IPS-20b (cell line): ENCODE results near the gene LIPN.

Experiments
- H3K27ac ChIP-seq: one replicate; pipeline ENCODE4 v1.5.1; 2013; ENCODE audit warnings: low read length
- H3K27me3 ChIP-seq: 2 replicates; pipeline ENCODE4 v1.6.1; 2013; ENCODE audit warnings: mild to moderate bottlenecking, low read length, inconsistent platforms; ENCODE audit not compliant: insufficient read depth
- H3K36me3 ChIP-seq: 2 replicates; pipeline ENCODE4 v1.6.1; 2013; ENCODE audit warnings: low read depth, mild to moderate bottlenecking, inconsistent platforms, low read length, moderate library complexity; ENCODE audit not compliant: insufficient read depth
- H3K4me1 ChIP-seq: 2 replicates; pipeline ENCODE4 v1.6.1; 2013; ENCODE audit warnings: mild to moderate bottlenecking, control low read depth, inconsistent platforms, low read length, moderate library complexity; ENCODE audit not compliant: insufficient read depth
- H3K4me3 ChIP-seq: 2 replicates; pipeline ENCODE4 v1.5.1; 2013; ENCODE audit warnings: mild to moderate bottlenecking, low read length, inconsistent platforms
- H3K9ac ChIP-seq: 2 replicates; pipeline ENCODE4 v1.6.1; 2013; ENCODE audit warnings: low read depth, mild to moderate bottlenecking, inconsistent platforms, low read length, moderate library complexity
- H3K9me3 ChIP-seq: 2 replicates; pipeline ENCODE4 v1.6.1; 2013; ENCODE audit warnings: mild to moderate bottlenecking, low read depth, low read length, inconsistent platforms; ENCODE audit not compliant: insufficient read depth

The LIPN gene

DNA sequence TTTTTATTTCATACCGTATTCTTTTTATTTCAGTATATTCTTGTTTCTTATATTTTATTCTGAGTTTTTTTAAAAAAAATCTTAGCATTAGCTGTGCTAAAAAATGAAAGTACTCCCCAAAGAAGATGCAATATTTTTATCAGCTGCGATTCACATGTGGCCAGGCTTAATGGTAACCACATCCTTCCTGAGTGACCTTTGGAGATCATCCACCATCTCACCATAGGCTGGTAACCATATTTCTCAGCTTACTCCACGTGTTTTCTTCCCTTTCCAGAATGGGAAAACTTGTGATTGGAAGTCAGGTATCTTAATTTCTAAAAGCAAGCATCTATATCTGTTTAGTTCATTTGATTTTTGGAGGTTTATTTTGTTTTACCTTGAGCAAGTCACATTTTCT, 23.9 kb downstream of the LIPN start:
- no peaks in the 10 kb centered on the region for H3K36me3 ChIP-seq
- no peaks in the 10 kb centered on the region for H3K4me1 ChIP-seq
- H3K9ac ChIP-seq, result no peak overlapping the region
- H3K27ac ChIP-seq, result no peak overlapping the region
- no peaks in the 10 kb centered on the region for H3K9me3 ChIP-seq
- H3K27me3 ChIP-seq, result no peaks in the 10 kb centered on the region
- H3K4me3 ChIP-seq, result no peak overlapping the region

DNA sequence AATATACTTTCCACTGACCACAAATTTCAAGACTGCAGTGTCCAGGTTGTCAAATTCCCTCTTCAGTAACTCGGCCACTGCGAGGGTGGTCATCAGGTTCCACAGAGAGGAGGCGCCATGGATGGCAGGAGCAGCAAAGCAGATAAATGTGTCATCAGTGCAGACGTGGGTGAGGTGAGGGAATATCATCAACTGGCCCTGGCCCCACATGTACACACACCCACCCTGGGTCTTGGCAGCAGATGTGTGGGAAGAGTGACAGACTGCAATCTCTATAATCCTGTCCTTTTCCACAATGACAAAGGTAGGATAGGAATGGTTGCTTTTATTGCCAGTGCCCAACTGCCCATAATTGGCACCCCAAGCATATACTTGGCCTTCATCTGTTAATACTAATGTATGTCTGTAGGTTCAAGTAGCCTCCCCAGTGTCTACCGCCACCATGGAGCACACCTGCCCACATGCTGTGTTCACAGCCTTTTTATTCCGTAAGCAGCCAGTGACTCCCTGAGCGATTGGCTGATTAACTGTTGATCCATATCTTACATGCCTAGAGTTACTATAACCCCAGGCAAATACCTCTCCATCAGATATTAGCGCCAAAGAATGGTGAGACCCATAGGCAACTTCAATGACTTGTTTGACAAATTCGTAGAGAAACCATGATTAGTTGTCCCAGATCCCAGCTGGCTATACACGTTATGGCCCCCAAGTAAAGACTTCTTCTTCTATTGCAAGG, 26.4 kb downstream of the LIPN start:
- H3K27me3 ChIP-seq, result no peaks in the 10 kb centered on the region
- H3K4me3 ChIP-seq, result no peak overlapping the region
- H3K4me1 ChIP-seq, result no peaks in the 10 kb centered on the region
- H3K36me3 ChIP-seq, result no peaks in the 10 kb centered on the region
- H3K27ac ChIP-seq, result no peak overlapping the region
- no peaks in the 10 kb centered on the region for H3K9me3 ChIP-seq
- no peak overlapping the region for H3K9ac ChIP-seq

DNA sequence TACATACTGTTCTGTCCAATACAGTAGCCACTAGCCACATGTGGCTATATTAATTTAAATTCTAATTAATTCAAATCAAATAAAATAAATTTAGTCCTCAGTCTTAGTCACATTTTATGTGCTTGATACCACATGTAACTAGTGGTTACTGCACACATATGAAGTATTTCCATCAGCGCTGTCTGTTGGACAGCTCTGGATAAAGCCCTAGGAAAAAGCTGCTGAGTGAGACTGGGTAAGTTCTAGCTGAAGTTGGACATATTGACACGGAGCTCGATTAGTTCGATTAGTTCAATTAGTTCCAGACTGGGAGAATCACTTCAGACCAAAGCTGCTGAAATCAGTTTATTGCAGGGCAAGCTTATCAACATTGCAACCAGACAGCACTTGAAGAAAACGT, 27.6 kb downstream of the LIPN start:
- no peaks in the 10 kb centered on the region for H3K27me3 ChIP-seq
- H3K27ac ChIP-seq, result no peak overlapping the region
- H3K9ac ChIP-seq, result no peak overlapping the region
- H3K4me1 ChIP-seq, result no peaks in the 10 kb centered on the region; the same call in 1 of the 2 replicates
- H3K9me3 ChIP-seq, result no peaks in the 10 kb centered on the region
- no peak overlapping the region for H3K4me3 ChIP-seq
- H3K36me3 ChIP-seq, result no peaks in the 10 kb centered on the region

DNA sequence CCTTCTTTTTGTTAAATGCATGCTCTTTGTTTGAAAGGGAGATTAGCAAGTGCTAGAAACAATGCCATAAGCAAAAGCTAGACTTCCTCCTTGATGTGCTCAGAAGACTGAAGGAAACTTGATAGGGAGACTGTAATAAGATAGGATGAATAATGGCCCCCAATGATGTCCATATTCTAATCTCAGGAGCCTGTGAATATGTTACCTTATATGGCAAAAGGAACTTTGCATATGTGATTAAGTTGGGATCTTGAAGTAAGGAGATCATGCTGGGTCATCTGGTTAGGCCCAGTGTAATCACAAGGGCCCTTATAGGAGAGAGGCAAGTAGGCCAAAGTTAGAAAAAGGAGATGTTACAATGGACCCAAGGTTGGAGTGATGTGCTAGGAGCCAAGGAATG, 29.1 kb downstream of the LIPN start:
- H3K9me3 ChIP-seq, result no peaks in the 10 kb centered on the region
- no peak overlapping the region for H3K4me3 ChIP-seq
- H3K9ac ChIP-seq, result no peak overlapping the region
- no peaks in the 10 kb centered on the region for H3K36me3 ChIP-seq
- no peaks in the 10 kb centered on the region for H3K27me3 ChIP-seq
- H3K27ac ChIP-seq, result no peak overlapping the region
- no peaks in the 10 kb centered on the region; the same call in 1 of the 2 replicates for H3K4me1 ChIP-seq

DNA sequence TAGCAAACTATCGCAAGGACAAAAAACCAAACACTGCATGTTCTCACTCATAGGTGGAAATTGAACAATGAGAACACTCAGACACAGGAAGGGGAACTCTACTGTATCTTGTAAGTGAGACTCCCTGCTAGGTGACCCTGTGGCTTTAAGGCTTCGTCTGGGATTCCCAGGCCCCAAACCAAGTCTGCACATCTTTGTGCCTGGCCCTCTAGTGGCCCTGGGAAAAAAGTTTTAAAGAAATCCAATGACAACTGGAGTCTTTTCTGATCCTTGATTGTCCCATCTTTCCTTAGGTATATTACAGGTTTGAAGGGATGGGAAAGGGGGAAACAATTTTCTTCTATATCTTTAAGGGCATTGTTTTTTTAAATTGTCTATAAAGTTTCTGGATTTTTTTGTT, 32.1 kb downstream of the LIPN start:
- H3K9me3 ChIP-seq, result no peaks in the 10 kb centered on the region
- no peak overlapping the region for H3K9ac ChIP-seq
- H3K4me1 ChIP-seq, result no peaks in the 10 kb centered on the region; the same call in 1 of the 2 replicates
- no peaks in the 10 kb centered on the region for H3K27me3 ChIP-seq
- no peaks in the 10 kb centered on the region for H3K36me3 ChIP-seq
- H3K27ac ChIP-seq, result no peak overlapping the region
- H3K4me3 ChIP-seq, result no peak overlapping the region

DNA sequence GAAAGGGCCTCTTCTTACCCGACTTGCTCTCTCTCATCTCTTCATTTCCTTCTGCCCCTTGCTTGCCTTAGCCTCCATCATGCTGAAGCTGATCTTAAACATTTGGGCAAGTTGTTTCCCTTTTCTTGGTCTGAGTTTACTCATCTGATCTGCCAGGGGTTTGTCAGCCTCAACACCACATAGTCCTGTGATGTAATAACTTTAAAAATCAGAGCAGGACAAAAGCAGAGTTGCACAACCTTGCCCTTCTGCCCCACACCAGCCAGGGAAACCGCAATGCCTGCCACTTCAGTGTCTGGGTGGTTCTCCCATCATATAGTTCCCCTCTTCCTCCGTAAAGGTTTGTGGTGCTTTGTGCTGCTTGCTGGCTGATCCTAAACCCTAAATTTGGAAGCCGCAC, 32.8 kb downstream of the LIPN start:
- Histone ChIP-seq H3K9me3 (no peaks in the 10 kb centered on the region), H3K36me3 (no peaks in the 10 kb centered on the region), H3K9ac (no peak overlapping the region), H3K27me3 (no peaks in the 10 kb centered on the region), H3K4me3 (no peak overlapping the region), H3K4me1 (no peaks in the 10 kb centered on the region; the same call in 1 of the 2 replicates), H3K27ac (no peak overlapping the region)

DNA sequence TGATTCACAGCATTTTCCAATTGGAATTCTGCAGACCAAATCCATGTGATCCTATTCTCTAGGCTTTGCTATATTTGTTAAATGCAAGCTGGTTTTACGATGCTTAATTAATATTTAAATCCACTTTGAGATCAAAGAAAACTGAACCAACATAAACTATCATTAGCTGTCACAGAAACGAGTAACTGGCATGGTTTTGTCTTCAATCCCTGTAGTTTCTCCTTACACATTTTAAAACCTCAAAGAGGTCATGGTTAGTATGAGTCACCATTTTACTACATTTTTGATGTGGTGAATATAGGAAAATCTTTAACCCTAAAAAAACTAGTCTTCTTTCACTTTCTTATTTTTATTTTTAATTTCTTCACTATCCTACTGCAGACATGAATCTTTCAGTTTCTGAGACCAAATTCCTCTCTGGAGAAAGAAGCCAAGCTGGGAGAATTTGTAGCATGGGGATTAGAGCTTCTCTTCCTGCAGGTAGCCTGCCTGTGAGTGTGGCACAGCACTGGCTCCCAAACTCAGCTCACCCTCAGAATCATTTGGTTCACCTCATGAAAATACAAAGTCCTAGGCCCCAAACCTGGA, 34.0 kb downstream of the LIPN start:
- H3K9me3 ChIP-seq, result no peaks in the 10 kb centered on the region
- H3K4me1 ChIP-seq, result no peaks in the 10 kb centered on the region; the same call in 1 of the 2 replicates
- no peaks in the 10 kb centered on the region for H3K36me3 ChIP-seq
- H3K9ac ChIP-seq, result no peak overlapping the region
- no peak overlapping the region for H3K27ac ChIP-seq
- H3K27me3 ChIP-seq, result no peaks in the 10 kb centered on the region
- no peak overlapping the region for H3K4me3 ChIP-seq

DNA sequence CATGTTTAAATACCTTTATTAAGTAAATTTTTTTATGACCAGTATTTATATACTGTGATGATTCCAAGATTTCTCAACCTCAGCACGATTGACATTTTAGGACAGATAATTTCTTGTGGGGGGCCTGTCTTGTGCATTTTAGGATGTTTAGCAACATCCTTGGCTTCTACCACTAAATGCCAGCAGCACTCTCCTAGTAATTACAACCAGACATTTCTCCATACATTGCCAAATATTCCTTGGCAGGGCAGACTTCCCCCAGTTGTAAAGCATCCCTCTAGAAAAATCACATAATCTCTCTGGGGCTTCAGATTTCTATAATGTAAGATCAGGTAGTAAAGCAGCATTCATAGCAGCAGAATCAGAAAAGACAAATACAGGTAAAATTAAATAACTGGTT, 34.9 kb downstream of the LIPN start:
- H3K4me3 ChIP-seq, result no peak overlapping the region
- no peaks in the 10 kb centered on the region for H3K36me3 ChIP-seq
- H3K27me3 ChIP-seq, result no peaks in the 10 kb centered on the region
- H3K27ac ChIP-seq, result no peak overlapping the region
- H3K4me1 ChIP-seq, result no peaks in the 10 kb centered on the region; the same call in 1 of the 2 replicates
- H3K9me3 ChIP-seq, result no peaks in the 10 kb centered on the region
- no peak overlapping the region for H3K9ac ChIP-seq

DNA sequence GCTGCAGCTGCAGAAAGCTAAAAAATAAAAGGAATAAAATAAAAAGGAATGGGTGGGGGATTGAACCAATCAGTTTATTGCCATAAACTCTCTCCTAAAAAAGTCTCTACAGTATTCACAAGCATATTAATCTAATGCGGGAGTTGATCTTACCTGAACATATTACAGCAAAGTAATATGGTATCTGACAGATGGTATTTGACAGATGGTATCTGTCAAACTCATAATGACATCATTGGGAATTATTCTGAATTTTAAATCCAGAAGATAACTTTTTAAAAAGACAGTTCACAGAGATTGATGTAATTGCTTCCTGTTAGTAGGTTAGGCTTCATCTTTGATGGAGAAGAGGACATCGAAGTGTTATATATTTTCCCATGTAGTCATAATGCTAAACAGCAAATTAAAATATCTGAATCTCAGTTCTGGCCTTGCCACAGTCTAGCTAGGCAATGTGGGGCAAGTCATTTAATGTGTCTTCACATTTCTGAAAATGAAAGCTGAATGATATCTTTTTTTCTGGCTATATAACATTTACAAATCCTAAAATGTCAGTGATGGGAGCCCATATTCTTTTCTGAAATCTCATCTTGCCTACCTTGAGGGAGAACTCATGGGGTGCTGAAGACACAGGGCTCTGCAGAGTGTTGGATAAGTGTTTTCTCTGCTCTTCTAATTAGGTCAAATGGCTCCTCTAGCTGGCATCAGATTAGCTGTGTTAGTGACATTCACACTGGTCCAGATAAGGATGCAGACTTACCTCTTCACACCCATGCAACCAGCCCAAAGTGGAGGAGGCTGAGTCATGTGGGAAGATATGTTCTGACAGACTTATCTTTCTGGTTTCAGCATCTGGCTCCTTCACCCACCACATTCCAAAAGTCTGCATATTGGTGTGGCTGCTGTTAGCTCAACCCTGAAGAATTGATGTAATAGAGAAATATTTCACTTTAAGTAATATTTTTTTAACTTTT, 40.6 kb downstream of the LIPN start:
- H3K36me3 ChIP-seq, result no peaks in the 10 kb centered on the region
- H3K4me3 ChIP-seq, result no peak overlapping the region
- no peak overlapping the region for H3K27ac ChIP-seq
- no peak overlapping the region for H3K9ac ChIP-seq
- no peaks in the 10 kb centered on the region for H3K9me3 ChIP-seq
- peaks cover 4% of the 10 kb centered on the region; the same call in 1 of the 2 replicates for H3K4me1 ChIP-seq
- H3K27me3 ChIP-seq, result no peaks in the 10 kb centered on the region

DNA sequence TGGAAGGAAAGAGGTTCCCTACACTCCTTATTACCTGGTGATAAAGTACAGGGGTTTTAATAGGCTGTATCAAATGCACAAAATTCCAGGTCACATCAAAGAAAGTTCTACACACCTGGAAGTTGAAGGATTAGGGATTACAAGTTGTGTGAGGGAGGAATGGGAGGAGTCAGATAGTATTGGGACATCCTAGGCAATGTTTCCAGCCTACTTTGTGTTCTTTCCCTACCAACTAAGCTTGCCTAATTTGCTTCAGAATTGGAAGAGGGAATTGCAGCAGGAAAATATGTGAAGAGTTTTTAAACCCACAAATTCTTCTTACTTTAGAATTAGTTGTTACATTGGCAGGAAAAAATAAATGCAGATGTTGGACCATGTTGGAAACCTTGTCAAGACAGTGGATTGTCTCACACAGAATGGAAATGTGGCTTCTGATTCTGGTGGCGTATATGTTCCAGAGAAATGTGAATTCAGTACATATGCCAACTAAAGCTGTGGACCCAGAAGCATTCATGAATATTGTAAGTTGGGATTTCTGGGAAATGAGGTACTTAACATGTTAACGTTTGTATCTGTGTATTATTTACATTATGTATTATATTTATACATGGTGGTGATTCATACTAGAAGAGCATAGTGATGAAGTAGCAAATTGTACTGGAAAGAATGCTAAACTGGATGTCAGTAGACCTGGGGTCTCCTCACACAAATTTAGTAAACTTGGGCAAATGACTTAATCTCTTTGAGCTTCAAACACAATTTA, 42.9 kb downstream of the LIPN start, which contains the start of gene LIPM:
Gene LIPM (plus strand): TSS at position 208 of the 763 bp plus-strand sequence. CDS start 167 bp downstream, at position 375.
- H3K27ac ChIP-seq, result no peak within 1 kb of the TSS
- no peaks in the 10 kb centered on the region for H3K9me3 ChIP-seq
- peaks cover 4% of the 10 kb centered on the region; the same call in 1 of the 2 replicates for H3K4me1 ChIP-seq
- H3K36me3 ChIP-seq, result no peaks in the 10 kb centered on the region
- no peak within 1 kb of the TSS for H3K9ac ChIP-seq
- no peaks in the 10 kb centered on the region; the same call in 1 of the 2 replicates for H3K27me3 ChIP-seq
- H3K4me3 ChIP-seq, result no peak within 1 kb of the TSS

DNA sequence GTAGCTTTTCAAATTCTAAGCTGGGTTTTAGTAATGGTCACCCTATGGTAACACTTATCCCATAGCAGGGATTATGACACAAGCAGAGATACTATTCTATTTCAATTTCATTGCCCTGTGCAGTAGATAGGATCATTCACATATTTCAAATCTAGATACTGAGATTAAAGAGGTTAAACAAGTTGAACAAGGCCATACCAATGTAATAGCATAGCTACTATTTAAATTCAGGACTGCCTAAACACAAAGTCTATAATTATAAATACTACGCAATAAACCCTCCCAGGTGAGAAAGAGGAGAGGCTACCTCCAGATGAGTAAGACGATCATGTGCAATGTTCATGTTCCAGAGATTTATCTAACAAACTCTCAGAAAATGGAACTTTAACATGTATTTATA, 43.8 kb downstream of the LIPN start:
- Histone ChIP-seq H3K4me3 (no peak overlapping the region), H3K27me3 (no peaks in the 10 kb centered on the region; the same call in 1 of the 2 replicates), H3K36me3 (no peaks in the 10 kb centered on the region), H3K9ac (no peak overlapping the region), H3K4me1 (peaks cover 4% of the 10 kb centered on the region; the same call in 1 of the 2 replicates), H3K9me3 (no peaks in the 10 kb centered on the region), H3K27ac (no peak overlapping the region)
